PC-9 (cell line): ENCODE results near the gene CAPN7. TPM values are rescaled to one million over a fixed set of nuclear protein-coding genes. Genes with fewer than 3 reads are reported as not detected.

Experiments used
- Bru-seq: library from RNA; stranded (reverse); fragments of 400-500 nt; gene quantifications from one replicate; lab custom pipeline; 2021; lab: Mats Ljungman, UMichigan
- BruChase-seq, 2 experiments: library from RNA; stranded (reverse); fragments of 400-500 nt; gene quantifications; one replicate each; lab custom pipeline; 2021; lab: Mats Ljungman, UMichigan
- BruUV-seq: library from RNA; stranded (reverse); fragments of 400-500 nt; replicated peaks from 2 replicates; lab custom pipeline; 2021; lab: Mats Ljungman, UMichigan
- CTCF ChIA-PET: fragments of 300-600 bp; sonication (Branson Sonifier 250); formaldehyde crosslinking; loops from one replicate; lab custom pipeline; 2022; ENCODE audit warnings: antibody characterized with exemption; lab: Charles Lee
- POLR2A ChIA-PET: fragments of 300-600 bp; sonication (Branson Sonifier 250); formaldehyde crosslinking; loops from one replicate; lab custom pipeline; 2022; ENCODE audit warnings: antibody characterized with exemption; ENCODE audit not compliant: unreplicated experiment; lab: Charles Lee
- DNase-seq, 2 experiments: peaks; one replicate each; pipeline versions ENCODE4 v3.0.0 to v3.0.0-alpha.2; 2015 to 2022; ENCODE audit warnings: mixed read lengths in 1 of 2
- H2AFZ ChIP-seq: fragments of 200-600 bp; sonication (generic); 2 replicates; pipeline ENCODE4 v1.8.1; 2017; ENCODE audit warnings: antibody characterized with exemption
- H3F3A ChIP-seq: fragments of 200-600 bp; sonication (generic); 2 replicates; pipeline ENCODE4 v1.8.1; 2017; ENCODE audit warnings: antibody characterized with exemption, mild to moderate bottlenecking, low read depth; ENCODE audit not compliant: insufficient read depth
- H3K27ac ChIP-seq: fragments of 200-600 bp; sonication (generic); 2 replicates; pipeline ENCODE4 v1.6.1; 2016; ENCODE audit warnings: mixed run types
- H3K27me3 ChIP-seq: fragments of 200-600 bp; sonication (generic); 2 replicates; pipeline ENCODE4 v1.6.1; 2016; ENCODE audit warnings: low read depth, mixed run types; ENCODE audit not compliant: insufficient read depth
- H3K36me3 ChIP-seq: fragments of 200-600 bp; sonication (generic); 2 replicates; pipeline ENCODE4 v1.6.1; 2016; ENCODE audit warnings: low read depth, mixed run types
- H3K4me1 ChIP-seq: fragments of 200-600 bp; sonication (generic); replicated peaks from 2 replicates; pipeline ENCODE4 v1.6.1; 2016; ENCODE audit warnings: mixed run types; ENCODE audit not compliant: insufficient read depth
- H3K4me2 ChIP-seq: fragments of 200-600 bp; sonication (generic); 2 replicates; pipeline ENCODE4 v1.6.1; 2017; ENCODE audit warnings: mixed run types
- H3K4me3 ChIP-seq: fragments of 200-600 bp; sonication (generic); 2 replicates; pipeline ENCODE4 v1.6.1; 2016; ENCODE audit warnings: mixed run types
- H3K79me2 ChIP-seq: fragments of 200-600 bp; sonication (generic); 2 replicates; pipeline ENCODE4 v1.6.1; 2017; ENCODE audit warnings: low read depth, mixed run types
- H3K9me2 ChIP-seq: fragments of 200-600 bp; sonication (generic); 2 replicates; pipeline ENCODE4 v1.8.1; 2017; ENCODE audit warnings: mild to moderate bottlenecking; ENCODE audit not compliant: insufficient read depth
- H3K9me3 ChIP-seq: fragments of 200-600 bp; sonication (generic); 2 replicates; pipeline ENCODE4 v1.8.1; 2016; ENCODE audit warnings: low read depth; ENCODE audit not compliant: insufficient read depth
- H4K20me1 ChIP-seq: fragments of 200-600 bp; sonication (generic); 2 replicates; pipeline ENCODE4 v1.8.1; 2017; ENCODE audit not compliant: insufficient read depth
- CTCF ChIP-seq: fragments of 200-600 bp; sonication (generic); conservative IDR thresholded peaks from 2 replicates; pipeline ENCODE4 v1.6.1; 2017; ENCODE audit warnings: mixed run types, antibody characterized with exemption, mild to moderate bottlenecking, moderate library complexity
- EZH2 ChIP-seq: fragments of 200-600 bp; sonication (generic); IDR thresholded peaks from 2 replicates; pipeline ENCODE4 v1.8.0; 2017; ENCODE audit warnings: antibody characterized with exemption, low read depth
- intact Hi-C: fragments of 100-400 bp; cut with micrococcal nuclease; formaldehyde crosslinking; loops from one replicate; pipeline ENCODE4 v1.10.0; 2022; ENCODE audit not compliant: unreplicated experiment
- long read RNA-seq: library from polyadenylated mRNA; stranded (forward); transcript quantifications from one replicate; pipeline ENCODE4 v2.0.0, GENCODE V29; 2022
- total RNA-seq: library from RNA; stranded (reverse); gene quantifications from 2 replicates; pipeline ENCODE4 v1.2.3, GENCODE V29; 2021

CAPN7 gene
- total RNA-seq (28.5 and 29.5 TPM in 2 replicates), Bru-seq, nascent RNA (percentile 82 among the genes with signal in this experiment), BruChase-seq, experiment 1, labeled RNA remaining after a 2-hour chase (percentile 85 among the genes with signal in this experiment), BruChase-seq, experiment 2, labeled RNA remaining after a 6-hour chase (percentile 85 among the genes with signal in this experiment)
- long read RNA-seq, full-length matches to known transcripts, result 23 of 40 reads
- long read RNA-seq, partial matches to known transcripts, result 6 of 40 reads
- long read RNA-seq, other reads (novel, unspliced or antisense), result 11 of 40 reads

GRCh38 chr3:15205934-15206661 lies at the start of gene CAPN7:
Gene CAPN7 (plus strand): TSS chr3:15206246. CDS start chr3:15206496, 250 bp downstream.
- H3K27me3 ChIP-seq, result no peaks in the 10 kb centered on the region
- peak within 1 kb of the TSS; percentile 93 for H3K4me2 ChIP-seq
- H2AFZ ChIP-seq, result peak within 1 kb of the TSS; percentile 94
- peaks cover 17% of the 10 kb centered on the region; the same call in 1 of the 2 replicates for H3F3A ChIP-seq
- peaks cover 19% of the 10 kb centered on the region for H3K4me1 ChIP-seq
- peak within 1 kb of the TSS; percentile 50 for H3K27ac ChIP-seq
- peaks cover 28% of the 10 kb centered on the region for H4K20me1 ChIP-seq
- 0 out of 2 replicates have a peak, but pooled peaks cover 4% of the 10 kb centered on the region for H3K36me3 ChIP-seq
- intact Hi-C loops, result loop anchor here (2.0 to 10.0 kb wide), 6 partner anchors 99 to 1339 kb away; no protein-coding TSS in a partner anchor
- no peak for TF ChIP-seq CTCF
- no peak for TF ChIP-seq EZH2
- H3K79me2 ChIP-seq, result peaks cover 46% of the 10 kb centered on the region
- ChIA-PET CTCF (interaction anchor here (0.5 kb wide), 2 partner anchors 198 to 351 kb away, joined by 3 to 4 read pairs; no protein-coding TSS in a partner anchor), POLR2A (interaction anchor here (0.6 to 0.7 kb wide), 6 partner anchors 95 to 972 kb away, joined by 3 to 6 read pairs (median 4); partner anchors contain the start of gene CCDC174)
- peak; percentile 72 to 95 for DNase-seq
- H3K4me3 ChIP-seq, result peak within 1 kb of the TSS; percentile 98
- no peaks in the 10 kb centered on the region for H3K9me3 ChIP-seq
- no TSS peak for BruUV-seq
- H3K9me2 ChIP-seq, result no peaks in the 10 kb centered on the region

DNA sequence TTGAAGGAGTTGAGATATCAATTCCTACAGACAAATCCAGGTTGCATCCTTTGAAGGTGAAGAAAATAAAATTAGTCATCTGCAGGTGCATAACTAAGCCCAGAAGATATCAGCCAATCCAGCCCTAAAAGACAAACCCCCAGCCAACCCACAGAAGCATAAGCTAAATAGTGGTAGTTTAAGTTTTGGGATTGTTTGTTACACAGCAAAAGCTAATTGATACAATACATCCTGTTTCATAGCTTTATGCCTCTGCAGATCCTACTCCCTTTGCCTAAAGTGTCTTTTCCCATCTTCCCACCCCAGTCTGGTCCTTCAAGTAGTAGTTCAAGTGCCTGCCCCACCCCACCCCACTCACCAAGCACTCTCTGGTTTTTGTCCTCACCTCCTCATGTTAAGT lies 48.6 kb upstream of the CAPN7 start:
- Histone ChIP-seq H2AFZ (no peak overlapping the region), H3K4me3 (no peak overlapping the region), H3K79me2 (no peaks in the 10 kb centered on the region), H3K9me2 (no peaks in the 10 kb centered on the region), H3K27me3 (peaks cover 63% of the 10 kb centered on the region), H3K9me3 (0 out of 2 replicates have a peak, but pooled peaks cover 5% of the 10 kb centered on the region), H4K20me1 (no peaks in the 10 kb centered on the region), H3K4me1 (no peaks in the 10 kb centered on the region), H3K4me2 (no peak overlapping the region), H3K27ac (no peak overlapping the region), H3K36me3 (no peaks in the 10 kb centered on the region), H3F3A (no peaks in the 10 kb centered on the region)
- BruUV-seq, result no TSS peak
- DNase-seq, result no peak
- CTCF ChIA-PET, result no interaction called here
- POLR2A ChIA-PET, result no interaction called here
- TF ChIP-seq CTCF (no peak), EZH2 (no peak)
- intact Hi-C loops, result no loop called here

DNA sequence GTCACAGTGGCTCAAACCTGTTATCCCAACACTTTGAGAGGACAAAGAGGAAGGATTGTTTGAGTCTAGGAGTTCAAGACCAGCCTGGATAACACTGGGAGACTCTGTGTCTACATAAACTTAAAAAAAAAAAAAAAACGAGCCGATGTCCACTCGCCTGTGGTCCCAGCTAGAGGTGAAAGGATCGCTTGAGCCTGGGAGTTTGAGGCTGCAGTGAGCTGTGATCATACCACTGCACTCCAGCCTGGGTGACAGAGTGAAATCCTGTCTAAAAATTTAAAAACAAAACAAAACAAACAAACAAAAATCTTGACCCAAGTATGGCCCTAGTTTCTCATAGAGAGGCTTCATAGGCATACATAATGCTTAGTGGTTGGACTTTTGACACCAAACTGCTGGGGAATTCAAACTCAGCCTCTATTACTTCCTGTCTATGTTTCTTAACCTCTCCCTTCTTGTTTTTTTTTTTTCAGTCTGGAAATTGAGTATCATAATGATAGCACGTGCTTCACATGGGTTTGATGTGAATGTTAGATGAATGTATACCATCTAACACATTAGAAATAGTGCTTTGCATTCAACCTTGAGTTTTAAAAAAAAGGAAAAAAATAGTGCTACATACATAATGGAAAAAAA lies 46.4 kb upstream of the CAPN7 start:
- BruUV-seq, result no TSS peak
- H3K79me2 ChIP-seq, result no peaks in the 10 kb centered on the region
- no peaks in the 10 kb centered on the region for H3K36me3 ChIP-seq
- no peaks in the 10 kb centered on the region for H3F3A ChIP-seq
- no peak overlapping the region for H3K4me2 ChIP-seq
- H3K9me3 ChIP-seq, result 0 out of 2 replicates have a peak, but pooled peaks cover 5% of the 10 kb centered on the region
- H2AFZ ChIP-seq, result no peak overlapping the region
- H3K4me3 ChIP-seq, result no peak overlapping the region
- no peaks in the 10 kb centered on the region for H3K9me2 ChIP-seq
- H3K27me3 ChIP-seq, result peaks cover 43% of the 10 kb centered on the region
- no peaks in the 10 kb centered on the region for H4K20me1 ChIP-seq
- ChIA-PET CTCF (no interaction called here), POLR2A (interaction anchor here (0.6 kb wide), 1 partner anchor 1396 kb away, joined by 4 read pairs; no protein-coding TSS in a partner anchor)
- intact Hi-C loops, result no loop called here
- no peaks in the 10 kb centered on the region for H3K4me1 ChIP-seq
- H3K27ac ChIP-seq, result no peak overlapping the region
- no peak for DNase-seq
- no peak for TF ChIP-seq EZH2
- TF ChIP-seq CTCF, result no peak
